CD8-positive, alpha-beta memory T cell (primary cell): ENCODE measurements around the gene ULK4. TPM values are rescaled to one million over a fixed set of nuclear protein-coding genes. Genes with fewer than 3 reads are reported as not detected.
"Not testable (repeated sequence)": the region's sequence is repeated elsewhere in the genome, so short reads cannot be mapped to it uniquely, and the experiment has no call there.

Experiments
- CTCF ChIA-PET: fragments of 350-600 bp; sonication (Branson Sonifier 250); formaldehyde crosslinking; loops from one replicate; lab custom pipeline; 2021; ENCODE audit warnings: antibody characterized with exemption; lab: Charles Lee
- POLR2A ChIA-PET: fragments of 350-600 bp; sonication (Branson Sonifier 250); formaldehyde crosslinking; loops from one replicate; lab custom pipeline; 2021; ENCODE audit warnings: antibody characterized with exemption; lab: Charles Lee
- DNase-seq, 5 donors: peaks; one replicate each; pipeline versions ENCODE4 v3.0.0 to v3.0.0-alpha.2; 2020 to 2022; ENCODE audit warnings: mixed read lengths in 1 of 5
- H3K27ac ChIP-seq: one replicate; pipeline ENCODE4 v1.7.0; 2013; ENCODE audit warnings: low read depth, mild to moderate bottlenecking, low read length, moderate library complexity
- H3K27me3 ChIP-seq: 2 replicates; pipeline ENCODE4 v1.7.0; 2013; ENCODE audit warnings: low read length, mild to moderate bottlenecking; ENCODE audit not compliant: insufficient read depth, poor library complexity, severe bottlenecking
- H3K36me3 ChIP-seq: 2 replicates; pipeline ENCODE4 v1.7.0; 2013; ENCODE audit warnings: mild to moderate bottlenecking, low read length, moderate library complexity; ENCODE audit not compliant: insufficient read depth
- H3K4me1 ChIP-seq: 2 replicates; pipeline ENCODE4 v1.7.0; 2013; ENCODE audit warnings: mild to moderate bottlenecking, low read length, moderate library complexity; ENCODE audit not compliant: insufficient read depth
- H3K4me3 ChIP-seq: 2 replicates; pipeline ENCODE4 v1.7.0; 2013; ENCODE audit warnings: mild to moderate bottlenecking, low read length
- H3K9me3 ChIP-seq: 2 replicates; pipeline ENCODE4 v1.7.0; 2013; ENCODE audit warnings: mild to moderate bottlenecking, low read length
- H3K27ac Mint-ChIP-seq, 8 donors: one replicate each; pipeline ENCODE4 v1.8.0; 2020 to 2021; ENCODE audit warnings: mixed read lengths in 8 of 8, mild to moderate bottlenecking in 6 of 8, inconsistent platforms in 3 of 8, moderate library complexity in 3 of 8
- H3K27me3 Mint-ChIP-seq, 2 donors: one replicate each; pipeline ENCODE4 v1.8.0; 2020 to 2021; ENCODE audit warnings: mixed read lengths in 2 of 2, mild to moderate bottlenecking in 1 of 2, moderate library complexity in 1 of 2
- H3K36me3 Mint-ChIP-seq, 3 donors: one replicate each; pipeline ENCODE4 v1.8.0; 2020 to 2021; ENCODE audit warnings: mixed read lengths in 3 of 3, inconsistent platforms in 1 of 3, mild to moderate bottlenecking in 1 of 3
- H3K4me1 Mint-ChIP-seq, 3 donors: one replicate each; pipeline ENCODE4 v1.8.0; 2020 to 2021; ENCODE audit warnings: mixed read lengths in 3 of 3, inconsistent platforms in 1 of 3, mild to moderate bottlenecking in 1 of 3
- H3K4me3 Mint-ChIP-seq, 7 donors: one replicate each; pipeline ENCODE4 v1.8.0; 2020 to 2021; ENCODE audit warnings: mixed read lengths in 7 of 7, mild to moderate bottlenecking in 6 of 7, moderate library complexity in 4 of 7, inconsistent platforms in 2 of 7
- H3K9me3 Mint-ChIP-seq, 5 donors: one replicate each; pipeline ENCODE4 v1.8.0; 2020 to 2022; ENCODE audit warnings: mixed read lengths in 5 of 5, mild to moderate bottlenecking in 3 of 5, moderate library complexity in 2 of 5, inconsistent platforms in 1 of 5
- polyA plus RNA-seq: library from polyadenylated mRNA; unstranded; fragments of 300-500 nt; fragmentation: Illumina TruSeq; gene quantifications from one replicate; pipeline ENCODE4 v1.2.3, GENCODE V29; 2021
- total RNA-seq, 2 experiments: library from RNA; stranded (reverse); gene quantifications; one replicate each; pipeline ENCODE4 v1.2.3, GENCODE V29; 2021

ULK4 gene
- total and polyA plus RNA-seq, 3 experiments from 2014 or later: 10.4 to 12.7 (median 12.3) TPM

- POLR2A ChIA-PET, H3K36me3 ChIP-seq, H3K4me1 Mint-ChIP-seq, H3K9me3 ChIP-seq, H3K27ac Mint-ChIP-seq, H3K27me3 ChIP-seq, DNase-seq, H3K4me3 Mint-ChIP-seq, H3K27ac ChIP-seq, H3K27me3 Mint-ChIP-seq, CTCF ChIA-PET, H3K4me3 ChIP-seq, H3K4me1 ChIP-seq: not testable (repeated sequence)
- Mint-ChIP-seq H3K9me3 (peaks cover 0 to 14% (median 5%) of the 10 kb centered on the region in 5 donors), H3K36me3 (peaks cover 12 to 41% (median 14%) of the 10 kb centered on the region in 3 donors)
These were observed 515.6 kb downstream of the ULK4 start for GRCh38 chr3:41446316-41446715.

GRCh38 chr3:41441568-41441967 is 520.3 kb downstream of the ULK4 start:
- Mint-ChIP-seq H3K4me1 (no peaks in the 10 kb centered on the region), H3K36me3 (peaks cover 0 to 42% (median 2%) of the 10 kb centered on the region in 3 donors)

DNA sequence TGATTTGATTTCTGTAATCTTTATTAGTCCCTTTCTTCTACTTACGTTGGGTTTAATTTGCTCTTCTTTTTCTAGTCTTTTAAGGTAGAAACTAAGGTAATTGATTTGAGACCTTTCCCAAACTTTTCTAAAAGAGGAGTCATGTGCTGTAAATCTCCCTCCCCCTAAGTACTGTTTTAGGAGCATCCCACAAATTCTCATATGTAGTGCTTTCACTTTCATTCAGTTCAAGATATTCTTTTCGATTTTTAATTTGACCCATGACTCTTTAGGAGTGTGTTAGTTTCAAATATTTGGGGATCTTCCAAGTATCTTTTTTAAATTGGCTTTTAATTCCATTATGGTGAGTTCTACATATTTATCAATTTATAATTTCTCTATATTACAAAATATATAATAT is 520.8 kb downstream of the ULK4 start:
- Mint-ChIP-seq H3K4me3 (no peak overlapping the region), H3K9me3 (peaks cover 2 to 20% (median 2%) of the 10 kb centered on the region in 5 donors), H3K27ac (no peak overlapping the region), H3K4me1 (no peaks in the 10 kb centered on the region), H3K36me3 (peaks cover 0 to 42% (median 2%) of the 10 kb centered on the region in 3 donors), H3K27me3 (no peaks in the 10 kb centered on the region)
- ChIA-PET CTCF (no interaction called here), POLR2A (no interaction called here)
- no peaks in the 10 kb centered on the region for H3K36me3 ChIP-seq
- H3K4me1 ChIP-seq: no peaks in the 10 kb centered on the region
- no peak overlapping the region for H3K4me3 ChIP-seq
- no peaks in the 10 kb centered on the region for H3K27me3 ChIP-seq
- no peak overlapping the region for H3K27ac ChIP-seq
- no peaks in the 10 kb centered on the region for H3K9me3 ChIP-seq
- DNase-seq: no peak

More at GRCh38 chr3:41441568-41441967, 520.3 kb downstream of the ULK4 start:
- DNase-seq: no peak
- H3K9me3 ChIP-seq: no peaks in the 10 kb centered on the region
- Mint-ChIP-seq H3K27me3 (no peaks in the 10 kb centered on the region), H3K4me3 (no peak overlapping the region), H3K9me3 (peaks cover 2 to 20% (median 5%) of the 10 kb centered on the region in 5 donors), H3K27ac (no peak overlapping the region)
- H3K4me1 ChIP-seq: no peaks in the 10 kb centered on the region
- H3K27ac ChIP-seq: no peak overlapping the region
- H3K4me3 ChIP-seq: no peak overlapping the region
- POLR2A ChIA-PET: no interaction called here
- H3K27me3 ChIP-seq: no peaks in the 10 kb centered on the region
- CTCF ChIA-PET: no interaction called here
- no peaks in the 10 kb centered on the region for H3K36me3 ChIP-seq

DNA sequence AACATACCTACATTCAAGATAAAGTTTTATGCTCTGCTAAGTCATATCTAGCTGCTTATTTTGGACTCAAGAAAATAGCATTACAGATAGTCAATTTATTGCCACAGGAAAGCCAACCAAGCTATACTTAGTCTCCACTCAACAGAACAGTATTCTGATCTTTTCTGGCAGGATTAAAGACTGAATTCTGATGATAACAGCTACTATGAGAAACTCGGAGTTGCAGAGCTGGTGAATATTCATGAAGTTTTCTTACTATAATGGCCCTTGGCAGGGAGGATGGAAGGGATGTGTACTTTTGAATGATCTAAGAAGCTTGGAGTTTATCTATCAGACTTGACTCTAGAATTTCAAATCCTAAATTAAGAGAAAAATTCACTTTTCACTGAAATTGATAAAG is 524.9 kb downstream of the ULK4 start:
- Histone ChIP-seq H3K36me3 (no peaks in the 10 kb centered on the region), H3K27ac (no peak overlapping the region), H3K9me3 (no peaks in the 10 kb centered on the region), H3K4me3 (no peak overlapping the region), H3K27me3 (no peaks in the 10 kb centered on the region), H3K4me1 (no peaks in the 10 kb centered on the region)
- Mint-ChIP-seq H3K9me3 (peaks cover 0 to 23% (median 4%) of the 10 kb centered on the region in 5 donors), H3K27me3 (no peaks in the 10 kb centered on the region), H3K4me1 (no peaks in the 10 kb centered on the region), H3K4me3 (no peak overlapping the region), H3K36me3 (peaks cover 0 to 49% (median 1%) of the 10 kb centered on the region in 3 donors), H3K27ac (no peak overlapping the region)
- DNase-seq: no peak
- ChIA-PET POLR2A (no interaction called here), CTCF (no interaction called here)

- POLR2A ChIA-PET: no interaction called here
- H3K27me3 Mint-ChIP-seq: no peaks in the 10 kb centered on the region
- peaks cover 0 to 14% (median 1%) of the 10 kb centered on the region in 5 donors for H3K9me3 Mint-ChIP-seq
- CTCF ChIA-PET: no interaction called here
- DNase-seq: no peak
- H3K4me3 ChIP-seq: no peak overlapping the region
- peaks cover 0 to 35% (median 0%) of the 10 kb centered on the region in 3 donors for H3K36me3 Mint-ChIP-seq
- H3K4me3 Mint-ChIP-seq: no peak overlapping the region
- H3K36me3 ChIP-seq: no peaks in the 10 kb centered on the region
- no peaks in the 10 kb centered on the region for H3K27me3 ChIP-seq
- H3K4me1 Mint-ChIP-seq: no peaks in the 10 kb centered on the region
- no peaks in the 10 kb centered on the region for H3K9me3 ChIP-seq
- no peaks in the 10 kb centered on the region for H3K4me1 ChIP-seq
- H3K27ac Mint-ChIP-seq: no peak overlapping the region
- H3K27ac ChIP-seq: no peak overlapping the region
These were observed 527.1 kb downstream of the ULK4 start for GRCh38 chr3:41434781-41435180.

- peaks cover 7 to 40% (median 19%) of the 10 kb centered on the region in 5 donors for H3K9me3 Mint-ChIP-seq
- Histone ChIP-seq H3K9me3 (no peaks in the 10 kb centered on the region), H3K27ac (no peak overlapping the region), H3K27me3 (no peaks in the 10 kb centered on the region), H3K4me1 (no peaks in the 10 kb centered on the region), H3K36me3 (no peaks in the 10 kb centered on the region), H3K4me3 (no peak overlapping the region)
- H3K27me3 Mint-ChIP-seq: peaks cover 5 to 12% of the 10 kb centered on the region in 2 donors
- H3K4me3 Mint-ChIP-seq: no peak overlapping the region
- CTCF ChIA-PET: no interaction called here
- no peak for DNase-seq
- H3K27ac Mint-ChIP-seq: no peak overlapping the region
- H3K36me3 Mint-ChIP-seq: peaks cover 1 to 50% (median 2%) of the 10 kb centered on the region in 3 donors
- H3K4me1 Mint-ChIP-seq: peaks cover under 1 to 4% (median 1%) of the 10 kb centered on the region in 3 donors
- POLR2A ChIA-PET: no interaction called here
These were observed 530.5 kb downstream of the ULK4 start for GRCh38 chr3:41431386-41431785.

GRCh38 chr3:41430886-41431285 is 531.0 kb downstream of the ULK4 start:
- H3K4me1 Mint-ChIP-seq: peaks cover 6% of the 10 kb centered on the region in 3 donors
- no peak overlapping the region for H3K4me3 Mint-ChIP-seq
- ChIA-PET CTCF (interaction anchor here (0.6 kb wide), 1 partner anchor 11 kb away, joined by 3 read pairs; no protein-coding TSS in a partner anchor), POLR2A (no interaction called here)
- no peak overlapping the region for H3K27ac Mint-ChIP-seq
- H3K9me3 Mint-ChIP-seq: peaks cover 10 to 45% (median 24%) of the 10 kb centered on the region in 5 donors
- no peaks in the 10 kb centered on the region for H3K9me3 ChIP-seq
- H3K27me3 ChIP-seq: no peaks in the 10 kb centered on the region
- no peaks in the 10 kb centered on the region for H3K36me3 ChIP-seq
- no peak overlapping the region for H3K27ac ChIP-seq
- no peak overlapping the region for H3K4me3 ChIP-seq
- H3K36me3 Mint-ChIP-seq: peaks cover 1 to 55% (median 2%) of the 10 kb centered on the region in 3 donors
- no peak for DNase-seq
- H3K27me3 Mint-ChIP-seq: peaks cover 5 to 12% of the 10 kb centered on the region in 2 donors
- H3K4me1 ChIP-seq: no peaks in the 10 kb centered on the region

GRCh38 chr3:41430391-41430790 is 531.5 kb downstream of the ULK4 start:
- H3K4me3 Mint-ChIP-seq: no peak overlapping the region
- H3K9me3 Mint-ChIP-seq: peaks cover 10 to 49% (median 27%) of the 10 kb centered on the region in 5 donors
- H3K4me1 Mint-ChIP-seq: peaks cover 8 to 11% (median 8%) of the 10 kb centered on the region in 3 donors
- H3K9me3 ChIP-seq: no peaks in the 10 kb centered on the region
- no peak overlapping the region for H3K4me3 ChIP-seq
- CTCF ChIA-PET: interaction anchor here (0.6 kb wide), 1 partner anchor 11 kb away, joined by 3 read pairs; no protein-coding TSS in a partner anchor
- H3K27ac Mint-ChIP-seq: no peak overlapping the region
- no peak for DNase-seq
- no peaks in the 10 kb centered on the region for H3K36me3 ChIP-seq
- H3K4me1 ChIP-seq: peaks cover 3% of the 10 kb centered on the region
- peaks cover 5 to 12% of the 10 kb centered on the region in 2 donors for H3K27me3 Mint-ChIP-seq
- peaks cover 1 to 59% (median 2%) of the 10 kb centered on the region in 3 donors for H3K36me3 Mint-ChIP-seq
- POLR2A ChIA-PET: no interaction called here
- no peaks in the 10 kb centered on the region for H3K27me3 ChIP-seq
- no peak overlapping the region for H3K27ac ChIP-seq
